CD4-positive, alpha-beta T cell (primary cell): Measurements from ENCODE around the gene HECW1. TPM values are rescaled to one million over a fixed set of nuclear protein-coding genes. Genes with fewer than 3 reads are reported as not detected.
"Not testable (repeated sequence)": the region's sequence is repeated elsewhere in the genome, so short reads cannot be mapped to it uniquely, and the experiment has no call there.

ENCODE experiments used
- ATAC-seq: fragments of 200-7000 bp; cut with Tn5 transposase; one replicate; pipeline ENCODE4 v1.10.0; 2022; ENCODE audit warnings: mild to moderate bottlenecking; ENCODE audit not compliant: poor library complexity
- CTCF ChIA-PET: fragments of 350-600 bp; sonication (Branson Sonifier 250); formaldehyde crosslinking; loops from one replicate; lab custom pipeline; 2021; ENCODE audit warnings: antibody characterized with exemption, inconsistent platforms; lab: Charles Lee
- POLR2A ChIA-PET: fragments of 350-600 bp; sonication (Branson Sonifier 250); formaldehyde crosslinking; loops from one replicate; lab custom pipeline; 2021; ENCODE audit warnings: antibody characterized with exemption, inconsistent platforms; lab: Charles Lee
- DNase-seq, 14 experiments: peaks; one replicate each; pipeline ENCODE4 v3.0.0-alpha.2; 2013 to 2020; ENCODE audit warnings: mixed read lengths in 2 of 14
- H3K27ac ChIP-seq, 2 donors: one replicate each; pipeline versions ENCODE4 v1.5.1 to v1.7.0; 2013; ENCODE audit warnings: low read length in 2 of 2, low read depth in 1 of 2, mild to moderate bottlenecking in 1 of 2
- H3K27me3 ChIP-seq, 2 experiments: 1 replicate in 1 of 2; 2 replicates in 1 of 2; pipeline versions ENCODE4 v1.6.1 to v1.7.0; 2013; ENCODE audit warnings: low read length in 2 of 2, control low read depth in 1 of 2, mild to moderate bottlenecking in 1 of 2, moderate library complexity in 1 of 2; ENCODE audit not compliant: insufficient read depth in 2 of 2, control insufficient read depth in 1 of 2
- H3K36me3 ChIP-seq: one replicate; pipeline ENCODE4 v1.6.1; 2013; ENCODE audit warnings: low read length, control low read depth; ENCODE audit not compliant: insufficient read depth
- H3K4me1 ChIP-seq: one replicate; pipeline ENCODE4 v1.6.1; 2013; ENCODE audit warnings: low read length, control low read depth; ENCODE audit not compliant: insufficient read depth
- H3K4me3 ChIP-seq: one replicate; pipeline ENCODE4 v1.5.1; 2013; ENCODE audit warnings: mild to moderate bottlenecking, low read length, moderate library complexity
- H3K9me3 ChIP-seq, 2 experiments: 1 replicate in 1 of 2; 2 replicates in 1 of 2; pipeline versions ENCODE4 v1.6.1 to v1.7.0; 2013; ENCODE audit warnings: low read length in 2 of 2, mild to moderate bottlenecking in 2 of 2, control low read depth in 1 of 2, moderate library complexity in 1 of 2; ENCODE audit not compliant: control insufficient read depth in 1 of 2, insufficient read depth in 1 of 2
- H3K27ac Mint-ChIP-seq: one replicate; pipeline ENCODE4 v1.8.0; 2020; ENCODE audit warnings: mixed read lengths
- H3K27me3 Mint-ChIP-seq: one replicate; pipeline ENCODE4 v1.8.0; 2021; ENCODE audit warnings: mixed read lengths
- H3K36me3 Mint-ChIP-seq: one replicate; pipeline ENCODE4 v1.8.0; 2021; ENCODE audit warnings: low read depth, mixed read lengths
- H3K4me1 Mint-ChIP-seq: one replicate; pipeline ENCODE4 v1.8.0; 2021; ENCODE audit warnings: low read depth, mixed read lengths
- H3K4me3 Mint-ChIP-seq: one replicate; pipeline ENCODE4 v1.8.0; 2020; ENCODE audit warnings: mild to moderate bottlenecking, mixed read lengths
- H3K9me3 Mint-ChIP-seq: one replicate; pipeline ENCODE4 v1.8.0; 2020; ENCODE audit warnings: mixed read lengths
- intact Hi-C, 2 experiments: fragments of 100-400 bp; cut with DNase I in 1 of 2; cut with micrococcal nuclease in 1 of 2; formaldehyde crosslinking; loops; one replicate each; pipeline versions ENCODE4 v1.15.1 to v1.9.0; 2023 to 2025; cut with DNase I, micrococcal nuclease
- total RNA-seq, 174 experiments: library from RNA in 2 of 174; stranded (reverse) in 2 of 174; gene quantifications; one replicate each; pipeline ENCODE4 v1.2.3 and lab custom pipeline; 2021 to 2026
- TF ChIP-seq, protein P1 (sequence below): fragments of 200-600 bp; IDR thresholded peaks from one replicate; pipeline ENCODE4 v1.8.0; 2022; ENCODE audit warnings: antibody characterized with exemption, mild to moderate bottlenecking

Gene HECW1
- total RNA-seq, 2 experiments from 2014 or later, result not detected

DNA sequence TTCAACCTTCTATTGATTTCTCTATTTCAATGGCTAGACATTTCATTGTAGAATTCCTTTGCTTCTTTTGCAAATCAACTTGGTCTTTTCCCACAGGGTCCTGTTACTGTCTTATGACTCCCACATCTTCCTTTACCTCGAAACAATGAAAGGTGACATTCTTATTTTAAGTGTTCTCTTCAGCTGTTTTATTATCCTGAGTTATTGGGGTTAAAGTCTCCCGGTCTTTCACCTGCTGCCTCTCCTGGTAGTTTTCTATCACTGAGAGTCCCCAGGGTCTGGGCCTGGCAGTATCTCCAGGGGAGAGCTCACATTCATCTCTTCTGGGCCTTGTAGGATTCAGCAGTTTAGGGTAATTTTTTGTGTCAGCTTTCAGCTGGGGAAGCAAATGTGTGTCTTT is 95.8 kb downstream of the HECW1 start:
- ChIA-PET CTCF (no interaction called here), POLR2A (no interaction called here)
- no peaks in the 10 kb centered on the region for H3K36me3 Mint-ChIP-seq
- no peak for ATAC-seq
- H3K9me3 ChIP-seq, result no peaks in the 10 kb centered on the region
- H3K27ac ChIP-seq, result no peak overlapping the region
- no peaks in the 10 kb centered on the region for H3K27me3 ChIP-seq
- no peak overlapping the region for H3K4me3 Mint-ChIP-seq
- no peak for DNase-seq
- H3K4me1 ChIP-seq, result no peaks in the 10 kb centered on the region
- intact Hi-C loops, result no loop called here
- no peaks in the 10 kb centered on the region for H3K9me3 Mint-ChIP-seq
- H3K4me3 ChIP-seq, result no peak overlapping the region
- TF ChIP-seq, protein P1, sequence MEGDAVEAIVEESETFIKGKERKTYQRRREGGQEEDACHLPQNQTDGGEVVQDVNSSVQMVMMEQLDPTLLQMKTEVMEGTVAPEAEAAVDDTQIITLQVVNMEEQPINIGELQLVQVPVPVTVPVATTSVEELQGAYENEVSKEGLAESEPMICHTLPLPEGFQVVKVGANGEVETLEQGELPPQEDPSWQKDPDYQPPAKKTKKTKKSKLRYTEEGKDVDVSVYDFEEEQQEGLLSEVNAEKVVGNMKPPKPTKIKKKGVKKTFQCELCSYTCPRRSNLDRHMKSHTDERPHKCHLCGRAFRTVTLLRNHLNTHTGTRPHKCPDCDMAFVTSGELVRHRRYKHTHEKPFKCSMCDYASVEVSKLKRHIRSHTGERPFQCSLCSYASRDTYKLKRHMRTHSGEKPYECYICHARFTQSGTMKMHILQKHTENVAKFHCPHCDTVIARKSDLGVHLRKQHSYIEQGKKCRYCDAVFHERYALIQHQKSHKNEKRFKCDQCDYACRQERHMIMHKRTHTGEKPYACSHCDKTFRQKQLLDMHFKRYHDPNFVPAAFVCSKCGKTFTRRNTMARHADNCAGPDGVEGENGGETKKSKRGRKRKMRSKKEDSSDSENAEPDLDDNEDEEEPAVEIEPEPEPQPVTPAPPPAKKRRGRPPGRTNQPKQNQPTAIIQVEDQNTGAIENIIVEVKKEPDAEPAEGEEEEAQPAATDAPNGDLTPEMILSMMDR, result no peak
- H3K27ac Mint-ChIP-seq, result no peak overlapping the region
- no peaks in the 10 kb centered on the region for H3K36me3 ChIP-seq
- H3K4me1 Mint-ChIP-seq, result no peaks in the 10 kb centered on the region
- peaks cover 30% of the 10 kb centered on the region for H3K27me3 Mint-ChIP-seq

- H3K4me1 Mint-ChIP-seq, POLR2A ChIA-PET, DNase-seq, H3K9me3 ChIP-seq, H3K4me3 ChIP-seq, H3K4me1 ChIP-seq, ATAC-seq, H3K9me3 Mint-ChIP-seq, H3K27ac ChIP-seq, H3K4me3 Mint-ChIP-seq, H3K27me3 ChIP-seq, H3K36me3 Mint-ChIP-seq, H3K36me3 ChIP-seq, H3K27ac Mint-ChIP-seq, intact Hi-C loops, CTCF ChIA-PET: not testable (repeated sequence)
- H3K27me3 Mint-ChIP-seq, result peaks cover 44% of the 10 kb centered on the region
Measured at GRCh38 chr7:43210539-43210938, 98.1 kb downstream of the HECW1 start.

GRCh38 chr7:43211286-43211685 is 98.8 kb downstream of the HECW1 start:
- no peaks in the 10 kb centered on the region for H3K36me3 Mint-ChIP-seq
- ATAC-seq, result no peak
- peaks cover 46% of the 10 kb centered on the region for H3K27me3 Mint-ChIP-seq
- H3K27ac Mint-ChIP-seq, result no peak overlapping the region
- H3K4me1 Mint-ChIP-seq, result no peaks in the 10 kb centered on the region
- no peak for DNase-seq
- no peaks in the 10 kb centered on the region for H3K4me1 ChIP-seq
- no peaks in the 10 kb centered on the region for H3K9me3 ChIP-seq
- TF ChIP-seq, protein P1, result no peak
- H3K36me3 ChIP-seq, result no peaks in the 10 kb centered on the region
- no peaks in the 10 kb centered on the region for H3K27me3 ChIP-seq
- POLR2A ChIA-PET, result no interaction called here
- H3K9me3 Mint-ChIP-seq, result no peaks in the 10 kb centered on the region
- intact Hi-C loops, result no loop called here
- CTCF ChIA-PET, result no interaction called here
- no peak overlapping the region for H3K27ac ChIP-seq
- no peak overlapping the region for H3K4me3 Mint-ChIP-seq
- H3K4me3 ChIP-seq, result no peak overlapping the region

DNA sequence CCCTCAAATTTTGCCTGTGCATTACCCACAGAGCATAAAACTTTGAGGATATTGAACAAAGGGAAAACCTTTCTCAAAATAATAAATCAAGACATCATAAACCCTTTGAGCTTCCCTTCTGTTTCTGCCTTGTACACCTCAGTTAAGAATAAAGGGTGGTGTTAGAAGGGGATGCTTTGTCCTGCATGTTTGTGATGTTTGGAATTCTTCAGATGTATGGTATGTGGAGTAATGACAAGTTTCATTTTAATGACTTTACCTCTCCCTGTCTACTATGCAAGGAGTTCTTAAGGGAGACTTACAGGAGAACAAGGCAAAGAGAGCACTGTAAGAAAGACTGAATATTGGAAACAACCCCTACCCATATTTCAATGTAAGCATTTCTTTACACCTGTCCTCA is 99.2 kb downstream of the HECW1 start:
- CTCF ChIA-PET, result no interaction called here
- intact Hi-C loops, result no loop called here
- H3K36me3 Mint-ChIP-seq, result no peaks in the 10 kb centered on the region
- H3K4me3 Mint-ChIP-seq, result no peak overlapping the region
- no peaks in the 10 kb centered on the region for H3K9me3 Mint-ChIP-seq
- H3K27ac Mint-ChIP-seq, result no peak overlapping the region
- no peak overlapping the region for H3K4me3 ChIP-seq
- H3K4me1 Mint-ChIP-seq, result no peaks in the 10 kb centered on the region
- no peaks in the 10 kb centered on the region for H3K27me3 ChIP-seq
- H3K36me3 ChIP-seq, result no peaks in the 10 kb centered on the region
- no peaks in the 10 kb centered on the region for H3K4me1 ChIP-seq
- peaks cover 43% of the 10 kb centered on the region for H3K27me3 Mint-ChIP-seq
- no peak for DNase-seq
- H3K9me3 ChIP-seq, result no peaks in the 10 kb centered on the region
- TF ChIP-seq, protein P1, result no peak
- POLR2A ChIA-PET, result no interaction called here
- H3K27ac ChIP-seq, result no peak overlapping the region
- no peak for ATAC-seq
